Measurements from ENCODE around the gene MAMDC2.
"Not testable (repeated sequence)": the region's sequence is repeated elsewhere in the genome, so short reads cannot be mapped to it uniquely, and the experiment has no call there.

Gene MAMDC2

GRCh38 chr9:70217029-70217428 is 173.4 kb downstream of the MAMDC2 start:
- no peak for DNase-seq

- no peak for DNase-seq
Observed at GRCh38 chr9:70218767-70219166, 175.1 kb downstream of the MAMDC2 start.

GRCh38 chr9:70220216-70220615 is 176.6 kb downstream of the MAMDC2 start:
- no peak for DNase-seq

- no peak for DNase-seq
Observed at GRCh38 chr9:70222354-70222753, 178.7 kb downstream of the MAMDC2 start.

- no peak for DNase-seq
Observed at GRCh38 chr9:70228118-70228517, 184.5 kb downstream of the MAMDC2 start.

GRCh38 chr9:70228611-70229010 is 185.0 kb downstream of the MAMDC2 start:
- DNase-seq = no peak

- DNase-seq = no peak
Observed at GRCh38 chr9:70229026-70229425, 185.4 kb downstream of the MAMDC2 start.

- no peak for DNase-seq
Observed at GRCh38 chr9:70229579-70229978, 185.9 kb downstream of the MAMDC2 start.

- no peak for DNase-seq
Observed at GRCh38 chr9:70232476-70232875, 188.8 kb downstream of the MAMDC2 start.

GRCh38 chr9:70234208-70234607 is 190.6 kb downstream of the MAMDC2 start:
- DNase-seq = not testable (repeated sequence)

- not testable (repeated sequence) for DNase-seq
Observed at GRCh38 chr9:70245952-70246351, 202.3 kb downstream of the MAMDC2 start.

- no peak for DNase-seq
Observed at GRCh38 chr9:70250221-70250620, 206.6 kb downstream of the MAMDC2 start.

GRCh38 chr9:70255486-70255885 is 211.8 kb downstream of the MAMDC2 start:
- DNase-seq = no peak

- no peak for DNase-seq
Observed at GRCh38 chr9:70256123-70256551, 212.5 kb downstream of the MAMDC2 start.

- DNase-seq = no peak
Observed at GRCh38 chr9:70257502-70257901, 213.9 kb downstream of the MAMDC2 start.

- no peak for DNase-seq
Observed at GRCh38 chr9:70257991-70258691, 214.5 kb downstream of the MAMDC2 start.

GRCh38 chr9:70258692-70259511 is 215.3 kb downstream of the MAMDC2 start, which contains the start of gene SMC5:
Gene SMC5, plus strand, starts transcription at chr9:70258978. Its CDS starts 101 bp downstream, at chr9:70259079.
- DNase-seq = peak; percentile 92

GRCh38 chr9:70259512-70259802 is 215.8 kb downstream of the MAMDC2 start:
- DNase-seq = no peak

GRCh38 chr9:70260007-70260443 is 216.4 kb downstream of the MAMDC2 start:
- no peak for DNase-seq

GRCh38 chr9:70260606-70261005 is 217.0 kb downstream of the MAMDC2 start:
- no peak for DNase-seq

- DNase-seq = no peak
Observed at GRCh38 chr9:70261131-70261870, 217.7 kb downstream of the MAMDC2 start.

- DNase-seq = no peak
Observed at GRCh38 chr9:70262366-70262765, 218.7 kb downstream of the MAMDC2 start.

- DNase-seq = no peak
Observed at GRCh38 chr9:70262948-70263347, 219.3 kb downstream of the MAMDC2 start.

- DNase-seq = no peak
Observed at GRCh38 chr9:70263421-70263820, 219.8 kb downstream of the MAMDC2 start.
